HEK293 (cell line): Measurements from ENCODE around the gene MRPL9.

Source experiments
- BCL6B ChIP-seq: fragments of 450-650 bp; formaldehyde crosslinking; IDR thresholded peaks from 2 replicates; pipeline ENCODE4 v1.5.1; 2017; ENCODE audit warnings: missing biosample characterization, missing genetic modification characterization
- CTCF ChIP-seq: fragments of 450-650 bp; formaldehyde crosslinking; IDR thresholded peaks from 2 replicates; pipeline ENCODE4 v1.5.1; 2016; ENCODE audit warnings: missing biosample characterization, missing genetic modification characterization
- MEIS1 ChIP-seq: sonication (generic); formaldehyde crosslinking; IDR thresholded peaks from 2 replicates; pipeline ENCODE4 v1.8.1; 2022; ENCODE audit warnings: missing genetic modification reagents, mild to moderate bottlenecking, borderline replicate concordance
- ZBTB10 ChIP-seq: fragments of 450-650 bp; formaldehyde crosslinking; IDR thresholded peaks from 2 replicates; pipeline ENCODE4 v1.5.1; 2016; ENCODE audit warnings: missing biosample characterization, missing genetic modification characterization
- ZBTB26 ChIP-seq: fragments of 450-650 bp; formaldehyde crosslinking; optimal IDR thresholded peaks from 2 replicates; pipeline ENCODE3; 2016; ENCODE audit warnings: missing biosample characterization, mild to moderate bottlenecking, missing genetic modification characterization
- ZNF335 ChIP-seq: fragments of 450-650 bp; formaldehyde crosslinking; conservative IDR thresholded peaks from 2 replicates; pipeline ENCODE4 v1.5.1; 2016; ENCODE audit warnings: missing biosample characterization, missing genetic modification characterization
- ZNF580 ChIP-seq: fragments of 450-650 bp; formaldehyde crosslinking; IDR thresholded peaks from 2 replicates; pipeline ENCODE4 v1.5.1; 2016; ENCODE audit warnings: missing biosample characterization, missing genetic modification characterization
- ZNF830 ChIP-seq: fragments of 450-650 bp; IDR thresholded peaks from 2 replicates; pipeline ENCODE4 v1.5.0; 2018; ENCODE audit warnings: missing biosample characterization, missing genetic modification characterization, low read depth, mild to moderate bottlenecking, moderate library complexity

GRCh38 chr1:151809290-151809984 is 46.1 kb upstream of the MRPL9 start:
- TF ChIP-seq CTCF (tag by site-specific recombination) (no peak), BCL6B (tag by site-specific recombination) (no peak), ZNF830 (tag by site-specific recombination) (no peak), ZNF580 (tag by site-specific recombination) (no peak), ZNF335 (tag by site-specific recombination) (no peak), MEIS1 (no peak), ZBTB26 (no peak), ZBTB10 (tag by site-specific recombination) (no peak)
